NCI-H187 treated with DMSO at 0.1 percent for 48 hours (cell line): ENCODE measurements around the gene PARP11.

Source experiments
- DNase-seq: peaks from one replicate; lab custom pipeline; 2025; lab: John Stamatoyannopoulos, UW

The PARP11 gene

DNA sequence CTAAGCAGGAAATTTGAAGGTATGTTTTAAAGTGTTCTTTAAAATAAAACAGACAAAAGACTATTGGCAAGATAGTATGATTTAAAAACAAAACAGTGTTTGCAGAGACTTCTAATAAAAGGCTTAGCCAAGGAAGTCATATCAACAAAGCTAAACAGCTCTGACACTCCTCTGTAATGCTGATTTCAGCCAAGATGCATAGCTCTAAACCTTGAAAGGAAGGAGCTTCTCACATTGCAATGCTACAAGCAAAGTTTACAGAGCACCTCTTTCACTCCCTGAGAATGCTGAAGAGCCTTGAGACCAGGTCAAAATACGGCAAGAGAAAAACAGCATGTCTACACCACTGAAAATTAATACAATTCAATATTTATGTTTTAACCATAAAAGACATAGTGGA lies 51.8 kb downstream of the PARP11 start:
- no peak for DNase-seq

- DNase-seq: no peak
These were observed 53.1 kb downstream of the PARP11 start for GRCh38 chr12:3820122-3820521.

DNA sequence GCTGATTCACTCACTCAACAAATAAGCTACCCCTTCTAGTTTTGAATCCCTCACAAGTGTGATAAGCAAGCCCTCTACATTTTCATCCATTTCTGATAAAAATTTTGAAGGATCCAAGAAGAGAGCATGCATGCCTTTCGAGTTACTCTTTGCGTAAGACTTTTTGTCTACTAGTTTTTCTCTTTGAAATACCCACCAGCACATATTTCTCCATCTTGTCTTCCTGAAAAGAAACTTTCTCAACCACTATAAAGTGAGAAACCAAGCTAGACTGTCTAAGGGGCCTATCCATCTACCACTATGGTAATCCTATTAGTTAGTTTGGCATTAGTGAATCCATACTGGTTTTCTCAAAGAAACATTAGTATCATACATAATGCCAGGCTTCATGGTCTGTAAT lies 56.9 kb downstream of the PARP11 start:
- DNase-seq: no peak

DNA sequence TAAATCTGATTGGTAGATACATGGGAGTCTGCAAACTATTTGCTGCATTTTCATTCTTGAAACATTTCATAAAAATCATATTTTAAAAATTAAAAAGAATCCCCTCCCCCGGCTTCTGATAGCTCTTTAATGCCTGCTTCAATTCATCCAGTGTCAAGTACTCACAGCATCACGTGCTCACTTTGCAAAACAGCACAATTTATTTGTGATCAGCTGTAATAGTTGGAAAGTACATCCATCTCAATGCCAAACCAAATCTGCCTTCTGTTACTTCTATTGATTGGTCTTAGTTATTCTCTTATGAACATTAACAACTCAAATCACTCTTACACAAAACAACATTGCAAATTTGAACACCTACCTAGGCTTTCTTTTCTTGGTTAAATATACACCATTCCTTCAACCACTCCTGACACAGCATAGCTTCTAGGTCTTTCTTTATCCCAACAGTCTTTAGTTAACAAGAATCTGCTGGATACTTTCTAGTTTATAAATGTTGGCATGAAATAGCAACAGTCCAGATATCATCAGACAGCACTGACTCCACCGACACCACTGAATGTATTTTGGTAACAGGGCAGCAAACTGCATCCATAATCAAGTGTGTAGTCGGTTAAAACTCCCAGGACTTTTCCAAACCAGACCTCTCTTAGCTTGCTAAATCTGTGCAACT lies 58.0 kb downstream of the PARP11 start:
- DNase-seq: no peak

- DNase-seq: no peak
These were observed 62.7 kb downstream of the PARP11 start for GRCh38 chr12:3810540-3810939.

GRCh38 chr12:3810016-3810370 lies 63.2 kb downstream of the PARP11 start:
- no peak for DNase-seq

- no peak for DNase-seq
These were observed 63.7 kb downstream of the PARP11 start for GRCh38 chr12:3809357-3810015.

DNA sequence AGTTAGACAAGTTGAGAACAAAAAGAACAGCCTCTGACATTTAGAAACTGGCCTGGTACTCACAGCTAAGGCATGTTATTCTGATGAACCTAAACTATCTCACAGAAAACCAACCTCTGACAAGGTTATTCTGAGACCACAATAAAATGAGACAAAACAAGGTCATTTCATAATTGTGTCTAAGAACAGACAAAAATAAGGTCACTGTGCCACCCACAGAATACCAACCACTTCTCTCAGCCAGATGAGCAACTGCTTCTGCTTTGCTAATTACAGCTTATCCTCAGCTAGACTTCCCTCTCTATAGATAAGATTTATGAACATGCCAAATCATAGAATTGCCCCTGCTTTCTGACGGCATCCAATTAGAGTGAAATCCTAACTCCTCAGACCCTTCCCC lies 68.1 kb downstream of the PARP11 start:
- DNase-seq: no peak

GRCh38 chr12:3803865-3804472 lies 69.2 kb downstream of the PARP11 start:
- peak; percentile 26 for DNase-seq

DNA sequence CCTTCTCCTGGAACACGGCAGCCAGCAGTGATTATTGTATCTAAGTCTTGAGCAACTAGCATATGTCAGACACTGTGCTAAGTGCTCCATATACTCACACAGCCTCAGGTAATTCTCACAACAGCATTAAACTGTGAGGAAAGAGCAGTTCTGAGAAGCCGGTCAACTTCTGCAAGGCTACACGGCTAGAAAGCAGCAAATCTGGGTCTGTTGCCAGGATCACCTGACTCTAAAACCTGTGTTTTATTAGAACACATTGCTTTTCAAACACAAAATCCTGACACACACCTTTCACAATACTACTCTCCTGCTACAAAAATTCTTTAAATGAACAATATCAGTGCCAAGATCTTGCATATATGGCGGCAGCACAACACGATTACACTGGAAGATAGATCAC lies 70.5 kb downstream of the PARP11 start:
- no peak for DNase-seq

DNA sequence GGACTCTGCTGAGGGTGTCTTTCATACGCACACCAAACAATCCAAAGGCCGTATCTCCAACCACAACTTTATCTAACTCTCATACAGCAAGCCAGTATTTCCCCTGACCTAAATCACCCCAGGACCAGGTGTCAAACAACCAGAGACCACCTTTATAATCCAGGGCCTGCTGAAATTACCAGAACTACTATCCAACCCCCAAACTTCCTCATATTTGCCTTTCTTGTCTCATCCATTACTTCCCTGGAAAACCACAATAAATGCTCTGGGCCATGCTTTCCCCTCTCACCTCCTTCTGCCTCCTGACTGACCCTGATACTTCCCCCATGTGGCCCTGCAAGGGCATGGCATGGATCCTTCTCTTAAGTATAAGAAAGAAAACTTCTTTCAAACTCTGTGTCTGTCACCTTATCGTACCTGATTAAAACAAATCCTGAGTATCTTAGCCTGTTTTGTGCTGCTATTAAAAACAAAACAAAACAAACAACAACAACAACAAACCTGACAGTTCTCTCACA lies 75.6 kb downstream of the PARP11 start:
- no peak for DNase-seq

GRCh38 chr12:3795492-3796133 lies 77.6 kb downstream of the PARP11 start:
- peak; percentile 52 for DNase-seq

GRCh38 chr12:3795066-3795465 lies 78.1 kb downstream of the PARP11 start:
- DNase-seq: no peak

- DNase-seq: no peak
These were observed 80.4 kb downstream of the PARP11 start for GRCh38 chr12:3792623-3793288.

DNA sequence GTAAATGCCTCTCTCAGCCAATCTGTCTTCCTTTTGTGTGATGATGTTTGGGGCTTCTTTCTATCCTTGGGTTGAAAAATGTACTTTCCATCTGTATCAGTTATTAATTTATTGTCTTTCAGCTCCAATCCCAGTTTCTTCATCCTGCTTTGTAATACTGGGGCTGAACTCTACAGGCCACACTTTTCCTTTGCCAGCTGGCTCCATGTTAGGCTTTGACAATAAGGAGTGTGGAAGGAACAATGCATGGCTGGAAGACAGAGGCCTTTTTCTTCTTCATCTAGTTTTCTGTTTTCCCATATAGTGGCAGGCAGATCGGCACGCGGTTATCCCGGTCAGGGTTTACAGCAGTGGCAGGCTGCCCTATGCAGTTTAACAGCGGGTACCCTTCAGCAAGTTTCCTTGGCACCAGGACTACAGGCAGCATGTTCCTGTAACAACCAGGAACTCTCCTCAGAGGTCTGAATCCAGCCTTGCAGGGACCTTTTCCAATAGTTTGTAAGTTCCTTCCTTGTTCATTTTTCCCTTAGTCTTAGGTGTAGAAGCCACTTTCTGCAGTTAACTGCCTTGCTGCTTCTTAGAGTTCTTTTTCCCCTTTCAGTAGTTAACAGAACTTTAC lies 81.8 kb downstream of the PARP11 start:
- no peak for DNase-seq

DNA sequence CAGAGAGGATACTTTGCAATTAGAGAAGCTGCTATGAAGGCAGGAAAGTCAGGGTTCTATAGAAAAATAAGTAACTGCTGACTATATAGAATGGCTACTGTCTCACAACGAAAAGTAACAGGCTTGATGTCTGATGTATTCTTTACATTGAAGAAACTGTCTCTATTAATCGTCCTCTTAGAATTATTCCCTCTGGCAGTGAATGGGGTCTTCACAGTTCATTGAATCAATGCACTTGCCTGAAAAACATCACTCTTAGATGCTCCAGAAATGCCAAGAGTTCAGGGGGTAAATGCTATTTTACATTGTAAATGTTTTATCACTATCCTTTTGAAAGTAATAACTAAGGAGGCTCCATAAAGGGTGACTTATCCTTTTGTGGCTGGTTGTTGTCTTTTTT lies 82.6 kb downstream of the PARP11 start:
- no peak for DNase-seq

- no peak for DNase-seq
These were observed 83.4 kb downstream of the PARP11 start for GRCh38 chr12:3789838-3790237.

DNA sequence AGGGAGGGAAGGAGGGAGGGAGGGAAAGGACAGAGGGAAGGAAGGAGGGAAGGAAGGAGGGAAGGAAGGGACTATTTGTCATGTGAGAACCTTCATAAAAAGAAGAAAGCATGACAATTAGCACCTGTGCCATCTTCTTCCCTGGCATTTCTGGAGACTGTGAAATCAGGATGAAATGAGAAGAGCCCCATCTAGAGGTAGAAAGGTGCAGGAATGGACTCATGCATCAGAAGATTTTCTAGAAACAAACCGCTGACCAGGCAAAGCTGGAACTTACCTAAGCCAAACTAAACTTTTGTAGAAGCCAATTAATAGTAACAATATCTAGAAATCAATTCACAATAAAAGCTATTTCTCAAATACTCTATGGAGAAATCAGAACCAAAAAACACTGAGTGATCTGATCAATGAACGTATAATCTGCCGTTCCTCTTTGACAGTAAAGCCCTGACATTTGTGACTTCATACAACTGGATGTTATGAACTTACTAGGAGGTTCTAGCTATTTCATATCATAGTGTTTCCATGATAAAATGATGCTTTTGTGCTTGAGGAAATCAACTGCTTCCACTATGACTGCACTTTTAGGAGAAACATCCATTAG lies 95.9 kb downstream of the PARP11 start:
- peak; percentile 28 for DNase-seq

GRCh38 chr12:3775385-3776035 lies 97.7 kb downstream of the PARP11 start:
- no peak for DNase-seq

GRCh38 chr12:3772380-3772779 lies 100.8 kb downstream of the PARP11 start:
- no peak for DNase-seq

DNA sequence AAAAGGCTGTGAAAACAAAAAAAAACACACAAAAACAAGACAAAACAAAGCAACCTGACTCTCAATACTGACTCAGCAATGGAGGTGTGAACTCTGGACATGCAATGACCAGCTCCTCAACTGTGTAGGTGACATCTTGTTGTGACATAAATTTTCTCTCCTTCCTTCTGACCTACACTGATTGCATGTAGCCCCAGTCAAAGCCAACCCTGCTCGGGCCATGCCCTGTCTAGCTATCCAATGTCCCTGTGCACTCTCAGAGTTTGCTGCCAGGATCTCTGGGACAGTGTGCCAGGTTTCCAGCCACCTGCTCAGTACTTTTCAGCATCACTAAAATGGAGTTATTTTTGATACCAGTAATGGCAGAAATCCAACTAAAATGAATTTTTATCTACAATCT lies 101.3 kb downstream of the PARP11 start:
- DNase-seq: no peak
